ENCODE data around the gene ATOH8.

ATOH8 gene

DNA sequence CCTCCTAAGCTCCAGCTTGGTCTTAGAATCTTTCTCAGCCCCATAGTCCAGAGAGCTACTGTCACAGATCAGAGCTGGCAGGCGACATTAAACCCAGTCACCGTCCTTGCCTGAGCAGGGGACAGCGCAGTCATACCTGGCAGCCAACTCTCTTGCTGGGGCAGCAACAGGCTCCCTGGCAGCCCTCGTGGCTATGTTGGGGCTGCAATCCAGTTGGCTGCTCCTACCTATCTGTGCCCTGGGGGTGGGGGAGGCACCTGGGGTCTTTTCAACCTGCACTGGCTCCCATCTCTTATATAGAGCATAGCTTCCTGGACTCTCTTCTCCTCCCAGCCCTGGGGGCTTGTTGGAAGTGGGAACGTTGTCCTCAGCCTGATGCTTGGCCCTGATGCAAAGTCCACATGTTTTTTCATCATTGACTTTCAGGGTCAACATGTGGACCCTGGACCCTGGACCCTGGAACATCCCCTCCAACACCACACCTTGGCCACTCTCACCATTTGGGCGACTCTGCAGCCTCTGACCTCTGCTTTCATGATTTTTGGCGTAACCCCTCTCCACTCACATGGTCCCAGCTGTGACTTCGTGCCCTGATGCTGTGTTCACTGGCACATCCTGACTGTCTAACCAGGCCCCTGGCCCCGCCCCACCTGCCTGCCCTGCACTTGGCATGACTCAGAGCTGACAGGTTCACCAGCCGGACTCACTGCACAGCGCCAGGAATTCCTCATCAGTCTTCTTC, 45.6 kb downstream of the ATOH8 start:
- no peak for TF ChIP-seq ZFX (IDR thresholded peaks at IDR 0.05)
- TF ChIP-seq, protein P1, sequence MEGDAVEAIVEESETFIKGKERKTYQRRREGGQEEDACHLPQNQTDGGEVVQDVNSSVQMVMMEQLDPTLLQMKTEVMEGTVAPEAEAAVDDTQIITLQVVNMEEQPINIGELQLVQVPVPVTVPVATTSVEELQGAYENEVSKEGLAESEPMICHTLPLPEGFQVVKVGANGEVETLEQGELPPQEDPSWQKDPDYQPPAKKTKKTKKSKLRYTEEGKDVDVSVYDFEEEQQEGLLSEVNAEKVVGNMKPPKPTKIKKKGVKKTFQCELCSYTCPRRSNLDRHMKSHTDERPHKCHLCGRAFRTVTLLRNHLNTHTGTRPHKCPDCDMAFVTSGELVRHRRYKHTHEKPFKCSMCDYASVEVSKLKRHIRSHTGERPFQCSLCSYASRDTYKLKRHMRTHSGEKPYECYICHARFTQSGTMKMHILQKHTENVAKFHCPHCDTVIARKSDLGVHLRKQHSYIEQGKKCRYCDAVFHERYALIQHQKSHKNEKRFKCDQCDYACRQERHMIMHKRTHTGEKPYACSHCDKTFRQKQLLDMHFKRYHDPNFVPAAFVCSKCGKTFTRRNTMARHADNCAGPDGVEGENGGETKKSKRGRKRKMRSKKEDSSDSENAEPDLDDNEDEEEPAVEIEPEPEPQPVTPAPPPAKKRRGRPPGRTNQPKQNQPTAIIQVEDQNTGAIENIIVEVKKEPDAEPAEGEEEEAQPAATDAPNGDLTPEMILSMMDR (conservative IDR thresholded peaks at IDR 0.05): no peak
- H3K27ac ChIP-seq: no peak overlapping the region

DNA sequence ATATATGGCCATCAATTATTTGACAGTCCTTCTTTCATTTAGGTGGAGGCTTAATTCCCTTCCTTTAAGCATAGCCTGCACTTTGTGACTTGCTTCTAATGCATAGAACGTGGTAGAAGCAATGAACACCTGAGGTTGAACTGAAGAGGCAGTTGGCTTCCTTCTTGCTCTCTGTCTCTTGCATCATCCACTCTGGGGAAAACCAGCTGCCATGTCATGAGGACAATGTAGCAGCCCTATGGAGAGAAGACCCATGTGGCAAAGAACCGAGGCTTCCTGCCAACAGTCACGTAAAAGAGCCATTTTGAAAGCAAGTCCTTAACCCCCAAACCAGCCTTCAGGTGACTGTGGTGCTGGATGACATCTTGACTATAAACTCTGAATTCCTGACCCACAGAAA, 46.8 kb downstream of the ATOH8 start:
- TF ChIP-seq, protein P1 (conservative IDR thresholded peaks at IDR 0.05): no peak
- no peak for TF ChIP-seq ZFX (IDR thresholded peaks at IDR 0.05)
- H3K27ac ChIP-seq: no peak overlapping the region

DNA sequence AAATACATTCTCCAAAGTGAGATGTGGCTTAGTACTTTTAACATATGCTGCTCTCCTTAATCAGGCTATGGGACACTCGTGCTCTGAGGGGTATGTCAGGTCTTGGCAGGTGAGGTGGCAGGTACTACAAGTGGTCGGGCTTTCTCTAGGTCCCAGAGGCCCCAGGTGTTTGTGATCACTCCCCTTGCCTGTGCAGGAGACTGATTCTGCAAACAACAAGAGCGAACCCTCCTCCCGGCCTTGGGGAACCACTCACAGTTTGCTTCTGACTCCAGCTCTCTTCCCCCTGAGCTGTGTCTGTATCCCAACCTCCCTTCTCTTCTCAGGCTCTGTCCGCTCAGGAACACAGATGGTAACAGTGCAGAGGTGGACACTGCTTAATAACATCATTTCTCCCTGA, 48.1 kb downstream of the ATOH8 start:
- TF ChIP-seq, protein P1 (conservative IDR thresholded peaks at IDR 0.05): no peak
- TF ChIP-seq ZFX (IDR thresholded peaks at IDR 0.05): no peak

DNA sequence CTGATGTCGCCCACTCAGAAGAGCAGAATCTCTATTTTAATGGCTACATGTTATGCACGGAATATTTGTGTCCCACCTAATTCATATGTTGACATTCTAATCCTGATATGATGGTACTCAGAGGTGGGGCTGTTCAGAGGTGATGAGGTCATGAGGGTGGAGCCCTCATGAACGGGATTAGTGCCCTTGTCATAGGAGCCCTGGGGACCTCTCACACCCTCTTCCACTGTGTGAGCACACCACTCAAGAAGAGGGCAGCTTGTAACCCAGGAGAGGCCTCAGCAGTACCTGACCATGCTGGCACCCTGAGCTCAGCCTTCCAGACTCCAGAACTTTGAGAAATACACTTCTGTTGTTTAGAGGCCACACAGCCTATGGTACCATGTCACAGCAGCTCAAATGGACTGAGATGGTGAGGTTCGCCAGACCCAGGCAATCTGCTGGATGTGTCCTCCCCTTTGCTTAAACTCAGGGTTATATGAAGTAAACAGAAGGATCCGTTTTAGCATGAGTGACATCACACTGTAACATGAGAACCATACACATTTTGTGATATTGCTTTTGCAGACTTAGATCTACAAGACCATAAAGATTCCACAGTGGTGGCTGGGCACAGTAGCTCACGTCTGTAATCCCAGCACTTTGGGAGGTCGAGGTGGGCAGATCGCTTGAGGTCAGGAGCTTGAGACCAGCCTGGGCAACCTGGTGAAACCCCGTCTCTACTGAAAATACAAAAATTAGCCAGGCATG, 48.7 kb downstream of the ATOH8 start:
- TF ChIP-seq ZFX (IDR thresholded peaks at IDR 0.05): no peak
- H3K27ac ChIP-seq: peak overlapping the region; percentile 31; the same call in 1 of the 2 replicates

More for the DNA sequence above, 48.1 kb downstream of the ATOH8 start:
- no peak overlapping the region for H3K27ac ChIP-seq

DNA sequence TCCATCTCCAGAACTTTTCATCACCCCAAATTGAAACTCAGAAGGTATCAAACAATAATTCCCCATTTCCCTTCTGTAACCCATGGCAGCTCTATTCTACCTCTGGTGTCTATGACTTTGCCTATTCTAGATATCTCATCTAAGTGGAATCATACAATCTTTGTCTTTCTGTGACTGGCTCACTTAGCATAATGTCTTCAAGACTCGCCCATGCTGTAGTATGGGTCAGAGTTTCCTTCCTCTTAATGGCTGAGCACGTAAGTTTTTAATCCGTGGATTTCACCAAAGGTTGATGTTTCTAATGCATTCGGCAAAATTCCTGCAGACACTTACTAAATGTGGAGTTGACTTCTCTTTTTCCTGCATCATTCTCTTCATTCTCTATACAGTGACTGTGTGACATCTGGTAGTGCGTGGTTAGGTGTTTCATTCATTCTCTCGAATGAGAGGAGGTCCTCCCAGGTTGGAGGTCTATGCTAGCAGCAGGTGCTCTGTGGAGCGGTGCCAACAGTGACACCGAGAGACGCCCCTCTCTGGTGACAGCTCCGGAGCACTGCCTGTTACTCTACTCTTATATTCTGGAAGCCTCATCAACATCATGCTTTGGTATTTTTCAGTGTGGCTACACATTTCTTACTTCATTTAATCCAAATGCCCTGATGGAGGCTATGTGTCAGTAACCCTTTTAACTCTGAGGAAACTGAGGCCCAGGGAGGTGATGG, 50.1 kb downstream of the ATOH8 start:
- TF ChIP-seq ZFX (IDR thresholded peaks at IDR 0.05): no peak
- TF ChIP-seq, protein P1 (conservative IDR thresholded peaks at IDR 0.05): no peak

DNA sequence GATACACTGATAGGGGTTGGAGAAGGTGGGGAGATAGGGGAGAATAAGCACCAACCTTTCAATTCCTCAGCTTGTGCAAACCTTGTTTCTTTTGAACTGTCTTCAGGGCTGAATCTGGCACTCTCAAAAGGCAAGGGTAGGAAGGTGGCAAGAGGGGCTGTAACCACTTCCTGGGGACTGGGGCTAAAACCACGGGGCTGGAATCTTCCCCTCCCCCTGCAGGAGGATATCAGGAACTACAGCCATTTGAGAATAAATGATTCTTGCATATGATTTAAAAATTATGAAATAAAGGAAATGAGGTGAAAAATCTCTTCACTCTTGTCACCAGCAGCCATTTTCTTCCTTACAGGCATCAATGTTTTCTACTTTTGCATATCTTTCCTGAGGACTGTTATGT, 50.8 kb downstream of the ATOH8 start:
- no peak overlapping the region for H3K27ac ChIP-seq
- TF ChIP-seq ZFX (IDR thresholded peaks at IDR 0.05): no peak
- TF ChIP-seq, protein P1 (conservative IDR thresholded peaks at IDR 0.05): peak; percentile 64

More for the DNA sequence above, 50.1 kb downstream of the ATOH8 start:
- no peak overlapping the region for H3K27ac ChIP-seq

GRCh38 chr2:85806358-85807118, 52.7 kb downstream of the ATOH8 start:
- no peak overlapping the region for H3K27ac ChIP-seq
- no peak for TF ChIP-seq ZFX (IDR thresholded peaks at IDR 0.05)
- TF ChIP-seq, protein P1 (conservative IDR thresholded peaks at IDR 0.05): no peak

Measured in C4-2B (cell line).